Measurements from ENCODE around the gene KMT2B.
"Not testable (repeated sequence)": the region's sequence is repeated elsewhere in the genome, so short reads cannot be mapped to it uniquely, and the experiment has no call there.

KMT2B gene

DNA sequence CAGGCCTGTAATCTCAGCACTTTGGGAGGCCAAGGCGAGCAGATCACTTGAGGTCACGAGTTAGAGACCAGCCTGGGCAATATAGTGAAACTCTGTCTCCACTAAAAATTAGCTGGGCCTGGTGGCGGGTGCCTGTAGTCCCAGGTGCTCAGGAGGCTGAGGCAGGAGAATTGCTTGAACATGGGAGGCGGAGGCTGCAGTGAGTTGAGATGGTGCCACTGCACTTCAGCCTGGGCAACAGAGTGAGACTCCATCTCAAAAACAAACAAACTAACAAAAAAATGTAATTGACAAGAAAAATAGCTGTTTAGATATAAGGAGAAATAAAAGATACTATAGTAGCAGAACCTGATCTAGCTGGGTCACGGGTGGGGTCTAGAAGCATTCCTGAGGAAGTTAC, 54.6 kb downstream of the KMT2B start:
- H3K36me3 ChIP-seq (ENCODE audit: insufficient read depth, low read length); H3K9me3 ChIP-seq (ENCODE audit: insufficient read depth, low read depth, low read length); H3K9ac ChIP-seq (ENCODE audit: low read depth, low read length); H3K27ac ChIP-seq (ENCODE audit: low read depth, low read length); H3K4me3 ChIP-seq (ENCODE audit: low read length): not testable (repeated sequence)
- WGBS: 87% methylated on average over 5 of the region's 5 CpGs
- peaks cover 16% of the 10 kb centered on the region for H3K27me3 ChIP-seq (ENCODE audit: insufficient read depth, low read length)
- H3K4me1 ChIP-seq (ENCODE audit: insufficient read depth, low read length): peaks cover 18% of the 10 kb centered on the region

GRCh38 chr19:35773020-35773806, 55.4 kb downstream of the KMT2B start:
- peaks cover 18% of the 10 kb centered on the region for H3K4me1 ChIP-seq (ENCODE audit: insufficient read depth, low read length)
- no peak overlapping the region for H3K9ac ChIP-seq (ENCODE audit: low read depth, low read length)
- 75% methylated on average over 8 of the region's 9 CpGs for WGBS
- no peaks in the 10 kb centered on the region for H3K9me3 ChIP-seq (ENCODE audit: insufficient read depth, low read depth, low read length)
- H3K27ac ChIP-seq (ENCODE audit: low read depth, low read length): no peak overlapping the region
- peaks cover 23% of the 10 kb centered on the region for H3K27me3 ChIP-seq (ENCODE audit: insufficient read depth, low read length)
- H3K4me3 ChIP-seq (ENCODE audit: low read length): no peak overlapping the region
- H3K36me3 ChIP-seq (ENCODE audit: insufficient read depth, low read length): peaks cover 5% of the 10 kb centered on the region; the same call in 1 of the 2 replicates

DNA sequence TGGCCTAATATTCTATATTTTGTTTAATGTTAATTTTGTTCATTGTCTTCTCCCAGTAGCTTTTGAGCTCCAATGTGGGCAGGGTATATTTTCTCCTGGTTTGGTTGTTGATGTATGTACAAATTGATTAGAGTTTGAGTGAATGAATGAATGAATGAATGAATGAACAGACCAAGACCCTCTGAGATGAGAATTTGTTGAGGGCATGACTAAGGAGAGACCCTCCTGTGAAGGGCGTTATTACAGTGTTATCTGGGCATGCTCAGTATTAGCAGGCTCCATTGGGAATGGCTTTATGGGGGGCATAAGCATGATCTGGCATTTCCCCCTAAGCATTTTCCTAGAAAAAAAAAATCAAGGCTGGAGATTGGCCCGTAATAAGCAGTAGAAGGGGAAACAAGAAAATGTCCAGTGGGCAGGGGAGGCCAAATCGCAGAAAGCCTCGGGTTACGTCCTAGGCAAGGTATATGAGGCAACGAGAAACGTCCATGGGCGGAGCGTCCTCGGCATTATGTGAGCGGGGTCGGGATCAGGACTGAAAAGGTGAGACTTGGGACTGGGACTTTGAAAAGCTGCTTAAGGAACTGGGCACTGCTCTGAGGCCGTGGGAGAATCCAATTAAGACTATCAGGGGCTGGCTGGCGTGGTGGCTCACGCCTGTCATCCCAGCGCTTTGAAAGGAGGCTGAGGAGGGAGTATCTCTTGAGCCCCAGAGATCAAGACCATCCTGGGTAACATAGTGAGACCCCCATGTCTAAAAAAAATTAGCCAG, 56.7 kb downstream of the KMT2B start:
- Histone ChIP-seq H3K9ac (ENCODE audit: low read depth, low read length) (no peak overlapping the region), H3K36me3 (ENCODE audit: insufficient read depth, low read length) (no peaks in the 10 kb centered on the region), H3K4me3 (ENCODE audit: low read length) (peak overlapping the region; percentile 71), H3K27me3 (ENCODE audit: insufficient read depth, low read length) (peaks cover 23% of the 10 kb centered on the region), H3K9me3 (ENCODE audit: insufficient read depth, low read depth, low read length) (no peaks in the 10 kb centered on the region), H3K27ac (ENCODE audit: low read depth, low read length) (no peak overlapping the region), H3K4me1 (ENCODE audit: insufficient read depth, low read length) (peaks cover 17% of the 10 kb centered on the region)
- WGBS: 58% methylated on average over 16 of the region's 16 CpGs

- no peak overlapping the region for H3K27ac ChIP-seq (ENCODE audit: low read depth, low read length)
- no peak overlapping the region for H3K9ac ChIP-seq (ENCODE audit: low read depth, low read length)
- 35% methylated on average over 9 of the region's 9 CpGs for WGBS
- peaks cover 23% of the 10 kb centered on the region for H3K27me3 ChIP-seq (ENCODE audit: insufficient read depth, low read length)
- no peaks in the 10 kb centered on the region for H3K9me3 ChIP-seq (ENCODE audit: insufficient read depth, low read depth, low read length)
- peak overlapping the region; percentile 71 for H3K4me3 ChIP-seq (ENCODE audit: low read length)
- no peaks in the 10 kb centered on the region for H3K36me3 ChIP-seq (ENCODE audit: insufficient read depth, low read length)
- H3K4me1 ChIP-seq (ENCODE audit: insufficient read depth, low read length): peaks cover 17% of the 10 kb centered on the region
Observed at GRCh38 chr19:35775046-35775297, 57.2 kb downstream of the KMT2B start.

- Histone ChIP-seq H3K9me3 (ENCODE audit: insufficient read depth, low read depth, low read length) (no peaks in the 10 kb centered on the region), H3K9ac (ENCODE audit: low read depth, low read length) (no peak within 1 kb of the TSS), H3K4me1 (ENCODE audit: insufficient read depth, low read length) (peaks cover 17% of the 10 kb centered on the region), H3K4me3 (ENCODE audit: low read length) (peak within 1 kb of the TSS; percentile 71), H3K27me3 (ENCODE audit: insufficient read depth, low read length) (peaks cover 23% of the 10 kb centered on the region), H3K27ac (ENCODE audit: low read depth, low read length) (no peak within 1 kb of the TSS), H3K36me3 (ENCODE audit: insufficient read depth, low read length) (no peaks in the 10 kb centered on the region)
- WGBS: under 1% methylated on average over 82 of the region's 82 CpGs
Observed at GRCh38 chr19:35775298-35776101, 57.7 kb downstream of the KMT2B start, which contains the start of gene ARHGAP33. Gene ARHGAP33 (plus strand): TSS chr19:35775564. CDS start chr19:35775659, 95 bp downstream.

DNA sequence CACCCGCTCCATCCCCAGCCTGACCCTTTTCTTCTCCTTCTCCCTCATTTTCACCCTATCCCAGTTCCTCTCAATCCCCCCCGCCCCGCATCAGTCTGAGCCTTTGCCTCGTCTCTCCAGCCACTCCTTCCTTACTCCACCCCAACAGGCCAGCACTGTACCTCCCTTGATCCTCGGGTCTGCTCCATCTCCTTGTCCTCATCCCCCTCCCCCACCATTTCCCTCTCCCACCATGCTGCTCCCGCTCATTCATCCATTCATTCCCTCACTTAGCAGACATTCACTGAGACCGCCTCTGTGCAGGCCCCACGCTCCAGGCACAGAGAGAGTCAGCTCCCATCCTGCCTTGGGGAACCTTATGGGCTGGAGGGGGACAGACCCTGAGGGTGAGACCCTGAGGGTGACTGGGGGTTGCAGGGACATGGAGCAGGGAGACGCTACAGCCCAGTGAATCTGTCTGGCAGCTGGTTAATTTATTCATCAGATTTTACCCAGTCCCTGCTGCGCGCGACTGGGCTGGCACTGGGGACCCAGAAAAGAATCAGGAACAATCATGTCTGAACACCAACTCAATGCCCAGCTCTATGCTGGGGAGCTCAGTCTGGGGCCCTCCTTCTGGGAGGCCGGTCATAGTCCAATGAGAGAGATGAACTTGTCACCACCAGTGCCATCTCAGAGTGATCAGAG, 58.4 kb downstream of the KMT2B start:
- H3K9ac ChIP-seq (ENCODE audit: low read depth, low read length): no peak overlapping the region
- peaks cover 23% of the 10 kb centered on the region for H3K27me3 ChIP-seq (ENCODE audit: insufficient read depth, low read length)
- H3K9me3 ChIP-seq (ENCODE audit: insufficient read depth, low read depth, low read length): no peaks in the 10 kb centered on the region
- H3K4me1 ChIP-seq (ENCODE audit: insufficient read depth, low read length): peaks cover 17% of the 10 kb centered on the region
- 46% methylated on average over 13 of the region's 13 CpGs for WGBS
- H3K27ac ChIP-seq (ENCODE audit: low read depth, low read length): no peak overlapping the region
- no peaks in the 10 kb centered on the region for H3K36me3 ChIP-seq (ENCODE audit: insufficient read depth, low read length)
- peak overlapping the region; percentile 71 for H3K4me3 ChIP-seq (ENCODE audit: low read length)

DNA sequence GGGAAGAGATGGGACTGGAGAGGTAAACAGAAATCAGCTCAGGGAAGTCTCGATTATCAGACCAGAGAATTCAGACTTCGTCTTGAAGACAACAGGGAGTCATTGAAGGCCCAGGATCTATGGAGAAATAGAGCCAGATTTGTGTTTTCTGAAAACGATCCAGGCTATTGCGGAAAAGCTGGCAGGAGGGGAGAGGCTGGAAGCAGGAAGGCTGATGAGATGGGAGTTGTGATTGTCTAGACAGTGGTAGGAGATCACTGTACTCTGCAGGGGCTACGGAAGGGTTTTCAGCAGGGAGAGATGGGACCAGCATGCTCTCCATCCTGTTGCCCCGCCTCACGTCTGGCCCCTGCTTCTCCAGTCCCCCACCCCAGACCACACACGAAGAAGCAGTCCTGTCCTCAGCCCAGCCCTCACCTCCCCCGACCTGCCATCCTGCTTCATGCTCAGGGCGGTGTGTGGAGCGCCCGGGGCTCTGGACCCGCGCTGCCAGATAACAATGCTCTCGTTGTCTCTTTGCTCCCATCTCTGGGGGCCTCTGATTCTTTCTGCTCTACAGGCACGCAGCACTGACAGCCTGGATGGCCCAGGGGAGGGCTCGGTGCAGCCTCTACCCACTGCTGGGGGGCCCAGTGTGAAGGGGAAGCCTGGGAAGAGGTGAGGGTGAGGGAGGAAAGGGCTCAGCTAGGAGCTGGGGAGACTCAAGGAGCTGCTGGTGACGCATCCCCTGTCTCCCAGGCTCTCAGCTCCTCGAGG, 59.5 kb downstream of the KMT2B start:
- peaks cover 23% of the 10 kb centered on the region for H3K27me3 ChIP-seq (ENCODE audit: insufficient read depth, low read length)
- H3K4me1 ChIP-seq (ENCODE audit: insufficient read depth, low read length): peaks cover 17% of the 10 kb centered on the region
- H3K36me3 ChIP-seq (ENCODE audit: insufficient read depth, low read length): no peaks in the 10 kb centered on the region
- no peak overlapping the region for H3K9ac ChIP-seq (ENCODE audit: low read depth, low read length)
- no peaks in the 10 kb centered on the region for H3K9me3 ChIP-seq (ENCODE audit: insufficient read depth, low read depth, low read length)
- no peak overlapping the region for H3K27ac ChIP-seq (ENCODE audit: low read depth, low read length)
- H3K4me3 ChIP-seq (ENCODE audit: low read length): no peak overlapping the region
- 29% methylated on average over 19 of the region's 19 CpGs for WGBS

GRCh38 chr19:35777961-35778360, 60.2 kb downstream of the KMT2B start:
- Histone ChIP-seq H3K4me3 (ENCODE audit: low read length) (no peak overlapping the region), H3K36me3 (ENCODE audit: insufficient read depth, low read length) (no peaks in the 10 kb centered on the region), H3K9me3 (ENCODE audit: insufficient read depth, low read depth, low read length) (no peaks in the 10 kb centered on the region), H3K27ac (ENCODE audit: low read depth, low read length) (no peak overlapping the region), H3K4me1 (ENCODE audit: insufficient read depth, low read length) (peaks cover 17% of the 10 kb centered on the region), H3K27me3 (ENCODE audit: insufficient read depth, low read length) (peaks cover 20% of the 10 kb centered on the region), H3K9ac (ENCODE audit: low read depth, low read length) (no peak overlapping the region)
- 89% methylated on average over 7 of the region's 7 CpGs for WGBS

DNA sequence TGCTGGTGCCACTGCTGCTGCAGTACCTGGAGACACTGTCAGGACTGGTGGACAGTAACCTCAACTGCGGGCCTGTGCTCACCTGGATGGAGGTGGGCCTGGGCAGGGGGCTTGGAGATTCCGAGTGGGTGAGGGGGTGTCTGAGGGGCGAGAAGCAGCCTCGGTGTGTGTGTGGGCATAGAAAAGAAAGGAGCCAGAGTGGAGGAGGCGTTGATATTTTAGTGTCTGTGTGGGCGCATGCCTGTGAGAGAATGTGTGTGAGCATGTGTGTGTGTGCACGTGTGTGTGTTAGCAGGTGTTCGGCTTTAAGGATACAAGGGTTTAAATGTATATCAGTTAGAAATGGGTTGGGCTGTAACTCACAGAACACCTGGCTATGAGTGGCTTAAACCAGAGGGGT, 61.2 kb downstream of the KMT2B start:
- H3K9ac ChIP-seq (ENCODE audit: low read depth, low read length): no peak overlapping the region
- peaks cover 17% of the 10 kb centered on the region for H3K4me1 ChIP-seq (ENCODE audit: insufficient read depth, low read length)
- no peaks in the 10 kb centered on the region for H3K36me3 ChIP-seq (ENCODE audit: insufficient read depth, low read length)

DNA sequence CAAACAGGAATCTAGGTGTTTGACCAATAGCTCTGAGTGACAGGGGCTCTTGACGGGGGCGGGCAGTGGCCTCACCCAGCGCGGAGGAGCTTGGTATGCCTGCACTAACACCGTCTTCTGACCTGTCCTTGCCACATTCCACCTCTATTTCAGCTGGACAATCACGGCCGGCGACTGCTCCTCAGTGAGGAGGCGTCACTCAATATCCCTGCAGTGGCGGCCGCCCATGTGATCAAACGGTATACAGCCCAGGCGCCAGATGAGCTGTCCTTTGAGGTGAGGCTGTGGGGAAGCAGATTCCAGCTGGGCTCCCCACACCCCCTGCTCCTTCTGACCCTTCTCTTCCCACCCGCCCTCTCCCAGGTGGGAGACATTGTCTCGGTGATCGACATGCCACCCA, 62.3 kb downstream of the KMT2B start:
- Histone ChIP-seq H3K27ac (ENCODE audit: low read depth, low read length) (no peak overlapping the region), H3K9ac (ENCODE audit: low read depth, low read length) (no peak overlapping the region), H3K27me3 (ENCODE audit: insufficient read depth, low read length) (peaks cover 16% of the 10 kb centered on the region), H3K36me3 (ENCODE audit: insufficient read depth, low read length) (no peaks in the 10 kb centered on the region), H3K9me3 (ENCODE audit: insufficient read depth, low read depth, low read length) (no peaks in the 10 kb centered on the region), H3K4me1 (ENCODE audit: insufficient read depth, low read length) (peaks cover 17% of the 10 kb centered on the region), H3K4me3 (ENCODE audit: low read length) (no peak overlapping the region)
- 91% methylated on average over 16 of the region's 16 CpGs for WGBS

More for the DNA sequence above, 61.2 kb downstream of the KMT2B start:
- 94% methylated on average over 8 of the region's 8 CpGs for WGBS
- H3K27ac ChIP-seq (ENCODE audit: low read depth, low read length): no peak overlapping the region
- H3K9me3 ChIP-seq (ENCODE audit: insufficient read depth, low read depth, low read length): no peaks in the 10 kb centered on the region
- peaks cover 16% of the 10 kb centered on the region for H3K27me3 ChIP-seq (ENCODE audit: insufficient read depth, low read length)
- H3K4me3 ChIP-seq (ENCODE audit: low read length): no peak overlapping the region

All from HUES64 (cell line).